ENCODE results near the gene NINL. TPM values are rescaled to one million over a fixed set of nuclear protein-coding genes. Genes with fewer than 3 reads are reported as not detected.

The NINL gene
- total and polyA plus RNA-seq, 12 donors, result 1.3 to 17.9 (median 3.8) TPM

DNA sequence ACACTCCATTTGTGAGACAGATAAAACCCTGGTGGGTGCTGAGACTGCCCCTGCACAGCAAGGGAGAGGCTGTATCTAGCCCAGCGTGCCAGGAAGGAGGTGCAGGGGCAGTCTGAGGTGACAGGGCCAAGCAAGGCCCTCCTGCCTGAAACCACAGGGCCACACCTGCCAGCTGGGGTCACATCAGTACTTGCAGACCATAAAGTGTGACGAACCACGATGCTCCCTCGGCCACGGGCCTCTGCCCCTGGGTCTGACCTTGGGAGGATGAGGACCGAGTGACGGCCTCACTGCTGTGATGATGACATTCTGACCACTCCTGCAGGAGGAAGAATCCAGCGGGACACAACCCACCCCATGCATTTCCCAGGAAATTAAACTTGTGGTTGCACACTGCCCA, 75.1 kb downstream of the NINL start:
- DNase-seq (no peak), ATAC-seq (no peak)
- intact Hi-C loops (cut with DNase I), result loop anchor here in 1 of 10 donors (10.0 kb wide), 1 partner anchor 55 kb away; no protein-coding TSS in a partner anchor
- Histone ChIP-seq H3K36me3 (peaks cover 0 to 64% (median 10%) of the 10 kb centered on the region in 9 donors), H3K27ac (no peak overlapping the region), H3K4me1 (no peaks in the 10 kb centered on the region), H3K27me3 (no peaks in the 10 kb centered on the region), H3K9me3 (peaks cover 0 to 23% (median 17%) of the 10 kb centered on the region in 11 donors), H3K4me3 (no peak overlapping the region)
- TF ChIP-seq, protein P1, sequence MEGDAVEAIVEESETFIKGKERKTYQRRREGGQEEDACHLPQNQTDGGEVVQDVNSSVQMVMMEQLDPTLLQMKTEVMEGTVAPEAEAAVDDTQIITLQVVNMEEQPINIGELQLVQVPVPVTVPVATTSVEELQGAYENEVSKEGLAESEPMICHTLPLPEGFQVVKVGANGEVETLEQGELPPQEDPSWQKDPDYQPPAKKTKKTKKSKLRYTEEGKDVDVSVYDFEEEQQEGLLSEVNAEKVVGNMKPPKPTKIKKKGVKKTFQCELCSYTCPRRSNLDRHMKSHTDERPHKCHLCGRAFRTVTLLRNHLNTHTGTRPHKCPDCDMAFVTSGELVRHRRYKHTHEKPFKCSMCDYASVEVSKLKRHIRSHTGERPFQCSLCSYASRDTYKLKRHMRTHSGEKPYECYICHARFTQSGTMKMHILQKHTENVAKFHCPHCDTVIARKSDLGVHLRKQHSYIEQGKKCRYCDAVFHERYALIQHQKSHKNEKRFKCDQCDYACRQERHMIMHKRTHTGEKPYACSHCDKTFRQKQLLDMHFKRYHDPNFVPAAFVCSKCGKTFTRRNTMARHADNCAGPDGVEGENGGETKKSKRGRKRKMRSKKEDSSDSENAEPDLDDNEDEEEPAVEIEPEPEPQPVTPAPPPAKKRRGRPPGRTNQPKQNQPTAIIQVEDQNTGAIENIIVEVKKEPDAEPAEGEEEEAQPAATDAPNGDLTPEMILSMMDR (IDR thresholded peaks at IDR 0.05), result no peak
- WGBS, 2 donors, result 92 to 97% methylated on average over 8 of the region's 8 CpGs

DNA sequence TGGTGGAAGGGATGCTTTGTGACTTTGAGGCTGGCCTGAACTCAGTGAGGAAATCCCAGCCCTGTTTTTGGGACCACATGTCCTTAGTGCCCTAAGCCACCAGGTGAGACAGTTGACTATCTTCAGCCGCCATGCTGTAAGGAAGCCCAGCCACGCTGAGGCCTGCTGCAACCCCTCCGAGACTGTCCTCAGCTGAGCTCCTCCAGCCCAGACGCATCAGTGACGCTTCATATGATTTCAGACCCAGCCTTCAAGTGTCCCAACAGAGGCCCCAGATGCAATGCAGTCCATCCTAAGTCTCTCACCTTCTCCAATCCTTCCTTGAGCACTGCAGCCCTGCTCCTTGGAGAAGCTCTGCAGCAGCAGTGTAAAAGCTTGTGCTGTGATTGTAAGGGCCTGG, 76.2 kb downstream of the NINL start:
- Histone ChIP-seq H3K4me3 (no peak overlapping the region), H3K9me3 (peaks cover 0 to 12% (median 5%) of the 10 kb centered on the region in 11 donors), H3K36me3 (peaks cover 0 to 61% (median 9%) of the 10 kb centered on the region in 9 donors), H3K4me1 (no peaks in the 10 kb centered on the region), H3K27me3 (no peaks in the 10 kb centered on the region), H3K27ac (no peak overlapping the region)
- ATAC-seq (no peak), DNase-seq (no peak)
- 95 to 100% methylated on average over 5 of the region's 5 CpGs for WGBS, 2 donors
- TF ChIP-seq, protein P1 (IDR thresholded peaks at IDR 0.05), result no peak
- intact Hi-C loops (cut with DNase I), result no loop called here

DNA sequence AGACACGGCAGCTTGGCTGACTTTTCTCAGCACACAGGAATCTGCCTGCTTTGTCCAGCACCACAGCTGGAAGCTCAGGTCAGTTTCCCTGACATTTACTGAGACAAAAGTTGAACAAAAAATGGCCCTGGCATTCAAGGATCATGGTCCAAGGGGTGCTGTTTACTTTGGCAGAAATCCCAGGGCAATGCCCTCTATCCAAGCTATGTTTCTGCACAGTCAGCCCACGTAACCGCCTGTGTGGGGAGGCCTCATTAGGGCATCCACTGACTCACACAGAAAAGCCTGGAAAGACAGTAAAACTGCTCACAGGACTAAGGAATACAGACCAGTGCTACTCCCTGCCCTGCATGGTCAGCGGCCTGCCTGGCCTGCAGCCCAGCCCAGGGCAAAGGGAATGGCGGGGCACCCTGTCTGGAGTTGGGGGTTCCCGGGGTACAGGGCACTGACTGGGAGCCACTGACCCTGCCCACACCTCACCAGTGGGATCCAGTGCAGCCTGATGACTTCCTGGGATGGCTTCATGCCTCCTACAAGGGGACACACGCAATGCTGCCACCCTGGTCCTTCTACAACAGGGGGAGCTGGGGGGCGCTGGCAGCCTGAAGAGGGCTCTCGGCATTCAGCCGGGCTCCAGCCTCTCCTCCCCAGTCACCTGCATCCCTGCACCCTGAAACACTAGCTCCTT, 77.1 kb downstream of the NINL start:
- H3K9me3 ChIP-seq, result peaks cover 0 to 4% (median 0%) of the 10 kb centered on the region in 11 donors
- intact Hi-C loops (cut with DNase I), result no loop called here
- no peak overlapping the region for H3K4me3 ChIP-seq
- no peak overlapping the region for H3K27ac ChIP-seq
- WGBS, 2 donors, result 86 to 95% methylated on average over 10 of the region's 10 CpGs
- DNase-seq, result no peak
- no peaks in the 10 kb centered on the region for H3K27me3 ChIP-seq
- H3K4me1 ChIP-seq, result no peaks in the 10 kb centered on the region
- TF ChIP-seq, protein P1 (IDR thresholded peaks at IDR 0.05), result no peak
- peaks cover 0 to 67% (median 4%) of the 10 kb centered on the region in 9 donors for H3K36me3 ChIP-seq
- peak in 4 of 8 donors; percentile 11 to 44 (median 24) for ATAC-seq

GRCh38 chr20:25507385-25508082, 77.8 kb downstream of the NINL start:
- no peak for DNase-seq
- Histone ChIP-seq H3K4me3 (no peak overlapping the region), H3K27me3 (no peaks in the 10 kb centered on the region), H3K27ac (no peak overlapping the region), H3K36me3 (peaks cover 0 to 65% (median 4%) of the 10 kb centered on the region in 9 donors), H3K4me1 (no peaks in the 10 kb centered on the region), H3K9me3 (no peaks in the 10 kb centered on the region)
- no peak for ATAC-seq
- TF ChIP-seq, protein P1 (IDR thresholded peaks at IDR 0.05), result no peak
- 76 to 82% methylated on average over 8 of the region's 8 CpGs for WGBS, 2 donors
- intact Hi-C loops (cut with DNase I), result no loop called here

All from heart right ventricle (tissue), 16 donors.